Endothelial cell of umbilical vein (primary cell): ENCODE data around the gene PRRC2C. TPM values are rescaled to one million over a fixed set of nuclear protein-coding genes. Genes with fewer than 3 reads are reported as not detected.

Experiments used
- BruUV-seq: library from RNA; stranded (reverse); fragments of 400-500 nt; replicated peaks from 2 replicates; lab custom pipeline; 2021; lab: Mats Ljungman, UMichigan
- CTCF ChIA-PET: fragments of 300-600, 350-600 bp; sonication (Branson Sonifier 250); formaldehyde crosslinking; loops from one replicate; lab custom pipeline; 2021; ENCODE audit warnings: antibody characterized with exemption, inconsistent platforms; lab: Charles Lee
- POLR2A ChIA-PET: fragments of 300-600, 350-600 bp; sonication (Branson Sonifier 250); formaldehyde crosslinking; loops from one replicate; lab custom pipeline; 2021; ENCODE audit warnings: antibody characterized with exemption, inconsistent platforms; lab: Charles Lee
- DNase-seq: peaks from one replicate; pipeline ENCODE4 v3.0.0-alpha.2; 2011; ENCODE audit warnings: low read depth, low spot score
- FAIRE-seq: peaks from 2 replicates; lab custom pipeline; 2011; peaks lifted over from hg19 to GRCh38; lab: Jason Lieb, UNC
- H2AFZ ChIP-seq: 2 replicates; pipeline ENCODE4 v1.6.0; 2012; ENCODE audit warnings: low read depth, low read length, control low read depth, inconsistent platforms
- H3K27ac ChIP-seq: 2 replicates; pipeline ENCODE4 v1.5.1; 2011; ENCODE audit warnings: low read depth, mild to moderate bottlenecking, control low read depth, low read length, moderate library complexity; ENCODE audit not compliant: insufficient read depth
- H3K27me3 ChIP-seq, 2 experiments: 2 replicates each; pipeline versions ENCODE4 v1.6.0 to v1.6.1; 2011; ENCODE audit warnings: low read length in 2 of 2, mixed read lengths in 1 of 2; ENCODE audit not compliant: control insufficient read depth in 2 of 2, insufficient read depth in 2 of 2
- H3K36me3 ChIP-seq, 2 experiments: 2 replicates in 1 of 2; 3 replicates in 1 of 2; pipeline ENCODE4 v1.5.1; 2011; ENCODE audit warnings: low read length in 2 of 2, mild to moderate bottlenecking in 1 of 2, moderate library complexity in 1 of 2; ENCODE audit not compliant: control insufficient read depth in 2 of 2, insufficient read depth in 2 of 2; ENCODE audit errors: extremely low read depth in 1 of 2
- H3K4me1 ChIP-seq: 3 replicates; pipeline ENCODE4 v1.5.1; 2011; ENCODE audit warnings: mild to moderate bottlenecking, low read length; ENCODE audit not compliant: control insufficient read depth, insufficient read depth; ENCODE audit errors: extremely low read depth
- H3K4me2 ChIP-seq: 2 replicates; pipeline ENCODE4 v1.6.1; 2011; ENCODE audit warnings: low read length, control low read depth, mixed read lengths; ENCODE audit not compliant: insufficient read depth
- H3K4me3 ChIP-seq, 3 experiments: fragments of 200-600 bp in 1 of 3; sonication (generic), shearing (Covaris generic) in 1 of 3; replicated peaks in 1 of 3; 2 replicates each; pipeline ENCODE4 v1.5.1; 2011 to 2016; ENCODE audit warnings: control low read depth in 3 of 3, low read length in 3 of 3, mild to moderate bottlenecking in 2 of 3, inconsistent platforms in 1 of 3, low read depth in 1 of 3, moderate library complexity in 1 of 3; ENCODE audit not compliant: insufficient read depth in 1 of 3
- H3K79me2 ChIP-seq: 2 replicates; pipeline ENCODE4 v1.6.0; 2012; ENCODE audit warnings: low read length, inconsistent platforms; ENCODE audit not compliant: control insufficient read depth, insufficient read depth
- H3K9ac ChIP-seq: replicated peaks from 2 replicates; pipeline ENCODE3; 2011; ENCODE audit warnings: low read length, control low read depth; ENCODE audit not compliant: insufficient read depth; ENCODE audit errors: extremely low read depth
- H3K9me1 ChIP-seq: replicated peaks from 3 replicates; pipeline ENCODE4 v1.6.0; 2011; ENCODE audit warnings: mild to moderate bottlenecking, low read length; ENCODE audit not compliant: control insufficient read depth, insufficient read depth; ENCODE audit errors: extremely low read depth
- H3K9me3 ChIP-seq: replicated peaks from 2 replicates; pipeline ENCODE4 v1.5.1; 2012; ENCODE audit warnings: low read length, inconsistent platforms; ENCODE audit not compliant: control insufficient read depth, insufficient read depth
- H4K20me1 ChIP-seq: replicated peaks from 2 replicates; pipeline ENCODE3; 2011; ENCODE audit warnings: mild to moderate bottlenecking, low read length; ENCODE audit not compliant: control insufficient read depth, insufficient read depth; ENCODE audit errors: extremely low read depth
- EZH2 ChIP-seq: IDR thresholded peaks from 2 replicates; pipeline ENCODE4 v1.6.1; 2012; ENCODE audit warnings: borderline replicate concordance, low read depth, mild to moderate bottlenecking, moderate library complexity, low read length, inconsistent platforms; ENCODE audit not compliant: severe bottlenecking
- FOS ChIP-seq: IDR thresholded peaks from 2 replicates; pipeline ENCODE4 v1.6.1; 2011; ENCODE audit warnings: mild to moderate bottlenecking, low read length, moderate library complexity, borderline replicate concordance; ENCODE audit not compliant: insufficient read depth
- GATA2 ChIP-seq: IDR thresholded peaks from 2 replicates; pipeline ENCODE4 v1.7.0; 2011; ENCODE audit warnings: low read depth, mild to moderate bottlenecking, moderate library complexity, mixed read lengths, low read length; ENCODE audit not compliant: insufficient read length, insufficient read depth
- JUN ChIP-seq: IDR thresholded peaks from 2 replicates; pipeline ENCODE4 v1.6.1; 2011; ENCODE audit warnings: borderline replicate concordance, low read depth; ENCODE audit not compliant: insufficient read length, insufficient read depth
- MAX ChIP-seq: IDR thresholded peaks from 2 replicates; pipeline ENCODE4 v1.6.1; 2011; ENCODE audit not compliant: insufficient read depth, insufficient read length
- MYC ChIP-seq: IDR thresholded peaks from one replicate; pipeline ENCODE4 v1.6.1; 2011; ENCODE audit warnings: mild to moderate bottlenecking, low read depth, low read length
- POLR2A ChIP-seq: IDR thresholded peaks from 2 replicates; pipeline ENCODE4 v1.6.1; 2012; ENCODE audit warnings: low read depth, mild to moderate bottlenecking, control low read depth, low read length
- POLR2AphosphoS5 ChIP-seq: IDR thresholded peaks from 2 replicates; pipeline ENCODE4 v1.6.1; 2012; ENCODE audit warnings: low read depth, mild to moderate bottlenecking, control low read depth, low read length, moderate library complexity; ENCODE audit not compliant: insufficient read depth
- dilution Hi-C: fragments of 300-500 bp; cut with MboI; formaldehyde crosslinking; loops from one replicate; pipeline ENCODE4 v1.15.0; 2019; ENCODE audit warnings: low sequenced_read_pairs; ENCODE audit not compliant: extremely low pct_ligation_motif_present
- intact Hi-C: fragments of 100-400 bp; cut with micrococcal nuclease; formaldehyde crosslinking; loops from one replicate; pipeline ENCODE4 v1.10.0; 2022
- polyA plus RNA-seq, 4 experiments: library from polyadenylated mRNA; depleted of rRNA in 3 of 4; stranded (reverse) in 3 of 4; unstranded in 1 of 4; fragments of >200 nt; gene quantifications; 2 replicates each; pipeline versions ENCODE4 v1.2.1 to v1.2.3, GENCODE V29; 2011 to 2012; ENCODE audit warnings: missing spikeins in 1 of 4
- total RNA-seq: library from RNA; stranded (reverse); gene quantifications from 2 replicates; pipeline ENCODE4 v1.2.3, GENCODE V29; 2021
- TF ChIP-seq, protein P1 (sequence below), 2 donors: IDR thresholded peaks; 1 replicate in 1 of 2; 2 replicates in 1 of 2; pipeline ENCODE4 v1.5.1; 2011; ENCODE audit warnings: low read length in 2 of 2, mild to moderate bottlenecking in 2 of 2, moderate library complexity in 2 of 2, control low read depth in 1 of 2, inconsistent platforms in 1 of 2, low read depth in 1 of 2; ENCODE audit not compliant: insufficient read depth in 1 of 2; ENCODE audit errors: extremely low read depth in 1 of 2

The PRRC2C gene
- total and polyA plus RNA-seq, 2 donors (not counting 3 experiments of a cell fraction or from before 2014, with no cell fraction given) = 65.7 to 199 TPM

DNA sequence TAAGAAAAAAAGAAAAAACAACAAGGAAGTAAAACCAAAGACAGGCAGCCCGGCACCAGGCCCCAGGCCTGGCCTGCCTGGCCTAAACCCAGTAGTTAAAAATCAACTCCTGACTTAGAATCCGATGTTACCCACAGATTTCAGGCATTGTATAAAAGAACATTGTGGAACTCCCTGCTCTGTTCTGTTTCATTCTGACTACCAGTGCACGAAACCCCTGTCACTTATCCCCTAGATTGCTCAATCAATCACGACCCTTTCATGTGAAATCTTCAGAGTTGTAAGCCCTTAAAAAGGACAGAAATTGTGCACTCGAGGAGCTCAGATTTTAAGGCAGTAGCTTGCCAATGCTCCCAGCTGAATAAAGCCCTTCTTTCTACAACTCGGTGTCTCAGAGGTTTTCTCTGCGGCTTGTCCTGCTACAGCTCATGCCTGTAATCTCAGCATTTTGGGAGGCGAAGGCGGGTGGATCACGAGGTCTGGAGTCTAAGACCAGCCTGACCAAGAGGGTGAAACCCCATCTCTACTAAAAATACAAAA lies 121.1 kb downstream of the PRRC2C start:
- Histone ChIP-seq H3K4me3 (no peak overlapping the region), H4K20me1 (no peaks in the 10 kb centered on the region), H3K4me2 (no peak overlapping the region), H3K27ac (no peak overlapping the region), H2AFZ (no peak overlapping the region), H3K36me3 (no peaks in the 10 kb centered on the region), H3K9ac (no peak overlapping the region), H3K4me1 (no peaks in the 10 kb centered on the region), H3K9me3 (no peaks in the 10 kb centered on the region), H3K79me2 (no peaks in the 10 kb centered on the region), H3K27me3 (no peaks in the 10 kb centered on the region), H3K9me1 (no peaks in the 10 kb centered on the region)
- FAIRE-seq (no peak), DNase-seq (no peak)
- BruUV-seq = no TSS peak
- CTCF ChIA-PET = no interaction called here
- no peak for TF ChIP-seq EZH2
- TF ChIP-seq, protein P1, sequence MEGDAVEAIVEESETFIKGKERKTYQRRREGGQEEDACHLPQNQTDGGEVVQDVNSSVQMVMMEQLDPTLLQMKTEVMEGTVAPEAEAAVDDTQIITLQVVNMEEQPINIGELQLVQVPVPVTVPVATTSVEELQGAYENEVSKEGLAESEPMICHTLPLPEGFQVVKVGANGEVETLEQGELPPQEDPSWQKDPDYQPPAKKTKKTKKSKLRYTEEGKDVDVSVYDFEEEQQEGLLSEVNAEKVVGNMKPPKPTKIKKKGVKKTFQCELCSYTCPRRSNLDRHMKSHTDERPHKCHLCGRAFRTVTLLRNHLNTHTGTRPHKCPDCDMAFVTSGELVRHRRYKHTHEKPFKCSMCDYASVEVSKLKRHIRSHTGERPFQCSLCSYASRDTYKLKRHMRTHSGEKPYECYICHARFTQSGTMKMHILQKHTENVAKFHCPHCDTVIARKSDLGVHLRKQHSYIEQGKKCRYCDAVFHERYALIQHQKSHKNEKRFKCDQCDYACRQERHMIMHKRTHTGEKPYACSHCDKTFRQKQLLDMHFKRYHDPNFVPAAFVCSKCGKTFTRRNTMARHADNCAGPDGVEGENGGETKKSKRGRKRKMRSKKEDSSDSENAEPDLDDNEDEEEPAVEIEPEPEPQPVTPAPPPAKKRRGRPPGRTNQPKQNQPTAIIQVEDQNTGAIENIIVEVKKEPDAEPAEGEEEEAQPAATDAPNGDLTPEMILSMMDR (IDR thresholded peaks at IDR 0.05; ENCODE audit: extremely low read depth in 1 of 2, insufficient read depth in 1 of 2, low read depth in 1 of 2, low read length in 2 of 2) = no peak
- no peak for TF ChIP-seq POLR2A
- TF ChIP-seq FOS = no peak
- no peak for TF ChIP-seq MYC
- TF ChIP-seq POLR2AphosphoS5 = no peak
- no peak for TF ChIP-seq MAX
- TF ChIP-seq GATA2 = no peak
- TF ChIP-seq JUN = no peak
- dilution Hi-C loops = no loop called here
- POLR2A ChIA-PET = no interaction called here
- intact Hi-C loops = no loop called here
